Skin epidermis (tissue), 12 donors: Measurements from ENCODE around the gene OR10K2.
"Not testable (repeated sequence)": the region's sequence is repeated elsewhere in the genome, so short reads cannot be mapped to it uniquely, and the experiment has no call there.

Source experiments
- H3K27ac ChIP-seq, 21 experiments: fragments of 200-600 bp; sonication (generic) in 11 of 21; one replicate each; pipeline ENCODE4 v1.5.0; 2020; ENCODE audit warnings: mild to moderate bottlenecking in 3 of 21, inconsistent platforms in 2 of 21, moderate library complexity in 2 of 21
- H3K4me3 ChIP-seq, 7 experiments: fragments of 200-600 bp; sonication (generic) in 2 of 7; one replicate each; pipeline ENCODE4 v1.5.0; 2020; ENCODE audit warnings: inconsistent platforms in 2 of 7, mild to moderate bottlenecking in 2 of 7, moderate library complexity in 1 of 7

Gene OR10K2, protein sequence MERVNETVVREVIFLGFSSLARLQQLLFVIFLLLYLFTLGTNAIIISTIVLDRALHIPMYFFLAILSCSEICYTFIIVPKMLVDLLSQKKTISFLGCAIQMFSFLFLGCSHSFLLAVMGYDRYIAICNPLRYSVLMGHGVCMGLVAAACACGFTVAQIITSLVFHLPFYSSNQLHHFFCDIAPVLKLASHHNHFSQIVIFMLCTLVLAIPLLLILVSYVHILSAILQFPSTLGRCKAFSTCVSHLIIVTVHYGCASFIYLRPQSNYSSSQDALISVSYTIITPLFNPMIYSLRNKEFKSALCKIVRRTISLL

DNA sequence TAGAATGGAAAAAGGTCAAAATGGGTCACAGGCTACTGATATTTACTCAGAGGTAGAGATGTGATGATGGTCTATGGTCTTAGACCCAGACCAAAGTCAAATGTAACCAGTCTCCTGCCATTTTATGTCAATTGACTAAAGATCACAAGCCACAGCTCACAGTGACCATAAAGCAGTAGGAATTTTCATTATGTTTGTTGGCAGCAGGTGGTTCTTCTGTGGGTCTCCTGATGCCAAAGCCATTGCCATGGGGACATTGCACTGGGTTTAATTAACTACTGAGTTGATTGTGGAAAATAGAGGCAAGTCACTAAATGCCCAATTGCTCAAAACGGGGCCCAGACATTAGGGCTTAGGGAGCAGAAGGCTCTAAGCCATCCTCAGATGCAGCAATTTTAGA lies at the start of gene OR10K2:
TSS of gene OR10K2 (minus strand) at position 101 of the 400 bp plus-strand sequence. CDS start 5,371 bp downstream, outside the sequence.
- H3K4me3 ChIP-seq, result no peak within 1 kb of the TSS
- no peak within 1 kb of the TSS for H3K27ac ChIP-seq

DNA sequence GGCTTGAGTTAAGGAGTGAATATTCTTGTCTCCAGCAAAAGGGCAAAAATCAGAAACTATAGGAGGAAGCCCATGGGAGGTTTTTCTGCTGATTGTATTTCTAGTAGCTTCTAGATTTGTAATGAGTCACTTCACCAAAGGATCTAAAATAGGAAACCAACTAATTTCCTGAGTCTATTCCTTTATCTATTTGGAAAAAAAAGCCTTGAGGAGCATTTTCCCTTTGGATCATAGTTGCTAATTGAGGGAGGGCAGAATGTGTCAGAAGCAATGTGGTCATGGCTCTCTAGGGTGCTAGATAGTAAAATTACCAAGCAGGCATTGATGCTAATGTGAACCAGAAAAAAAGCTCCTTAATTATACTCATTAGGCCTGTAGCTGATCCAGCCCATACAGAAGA lies 45.9 kb upstream of the OR10K2 start, which contains the start of gene OR10R2:
TSS of gene OR10R2 (plus strand) at position 301 of the 400 bp plus-strand sequence. CDS start 106 bp downstream, outside the sequence.
- Histone ChIP-seq H3K27ac (no peak within 1 kb of the TSS), H3K4me3 (no peak within 1 kb of the TSS)

DNA sequence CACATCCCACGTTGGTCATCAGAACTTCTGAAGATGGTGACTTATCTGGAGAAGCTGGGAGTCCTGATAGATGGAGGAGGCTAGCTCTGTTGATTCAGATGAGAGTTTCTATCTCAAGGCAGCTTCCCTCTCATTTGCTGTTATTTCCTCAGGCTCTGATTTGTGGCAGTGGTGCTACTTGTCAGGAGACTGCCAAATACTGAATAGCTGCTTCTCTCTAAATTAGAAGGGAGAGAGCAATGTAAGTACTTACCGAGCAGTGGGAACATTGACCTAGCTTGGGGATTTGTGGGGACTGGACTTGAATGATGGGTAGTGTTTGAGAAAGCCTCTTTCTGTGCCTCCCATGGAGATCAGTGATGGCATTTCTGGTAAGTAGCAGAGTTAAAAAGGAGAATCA lies 35.5 kb upstream of the OR10K2 start, which contains the start of gene OR10K1:
TSS of gene OR10K1 (plus strand) at position 301 of the 400 bp plus-strand sequence. CDS start 3,728 bp downstream, outside the sequence.
- Histone ChIP-seq H3K4me3 (no peak within 1 kb of the TSS), H3K27ac (no peak within 1 kb of the TSS)

DNA sequence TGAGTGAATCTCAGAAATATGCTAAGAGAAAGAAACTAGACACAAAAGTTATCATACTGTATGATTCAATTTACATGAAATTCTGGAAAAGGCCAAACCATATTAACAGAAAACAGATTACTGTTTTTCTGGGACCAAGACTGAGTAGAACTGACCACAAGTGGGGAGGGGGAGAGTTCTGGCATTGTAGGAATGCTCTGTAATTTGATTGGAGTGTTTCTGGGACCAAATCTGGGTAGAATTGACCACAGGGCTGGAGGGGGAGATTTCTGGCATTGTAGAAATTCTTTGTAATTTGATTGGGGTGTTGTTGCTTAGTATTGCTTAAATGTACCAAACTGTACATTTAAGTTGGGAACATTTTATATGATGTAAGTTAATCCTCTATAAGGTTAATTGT lies 32.2 kb upstream of the OR10K2 start:
- Histone ChIP-seq H3K4me3 (no peak overlapping the region), H3K27ac (no peak overlapping the region)

- no peak overlapping the region for H3K4me3 ChIP-seq
- H3K27ac ChIP-seq, result no peak overlapping the region
Observed at GRCh38 chr1:158457246-158457645, 31.2 kb upstream of the OR10K2 start.

- Histone ChIP-seq H3K27ac (no peak overlapping the region), H3K4me3 (no peak overlapping the region)
Observed at GRCh38 chr1:158454537-158454936, 28.5 kb upstream of the OR10K2 start.

DNA sequence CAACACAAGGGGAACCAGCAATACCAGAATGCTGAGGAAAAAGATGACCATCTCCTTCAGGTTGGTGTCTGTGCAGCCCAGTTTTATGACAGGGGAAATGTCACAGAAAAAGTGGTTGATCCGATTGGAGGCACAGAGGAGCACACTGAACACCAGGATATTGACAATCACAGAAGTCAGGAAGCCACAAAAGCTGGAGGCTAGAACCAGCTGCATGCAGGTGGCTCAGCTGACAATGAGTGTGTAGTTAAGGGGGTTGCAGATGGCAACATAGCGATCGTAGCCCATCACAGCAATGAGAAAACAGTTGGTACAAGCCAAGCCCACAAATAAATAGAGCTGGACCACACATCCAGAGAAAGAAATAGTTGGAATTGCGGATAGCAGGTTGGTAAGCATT lies 19.3 kb upstream of the OR10K2 start:
- Histone ChIP-seq H3K4me3 (no peak overlapping the region), H3K27ac (no peak overlapping the region)

- H3K4me3 ChIP-seq, result no peak overlapping the region
- H3K27ac ChIP-seq, result no peak overlapping the region
Observed at GRCh38 chr1:158434741-158435140, 8.7 kb upstream of the OR10K2 start.

GRCh38 chr1:158430163-158430562 lies 4.1 kb upstream of the OR10K2 start:
- not testable (repeated sequence) for H3K27ac ChIP-seq, H3K4me3 ChIP-seq

DNA sequence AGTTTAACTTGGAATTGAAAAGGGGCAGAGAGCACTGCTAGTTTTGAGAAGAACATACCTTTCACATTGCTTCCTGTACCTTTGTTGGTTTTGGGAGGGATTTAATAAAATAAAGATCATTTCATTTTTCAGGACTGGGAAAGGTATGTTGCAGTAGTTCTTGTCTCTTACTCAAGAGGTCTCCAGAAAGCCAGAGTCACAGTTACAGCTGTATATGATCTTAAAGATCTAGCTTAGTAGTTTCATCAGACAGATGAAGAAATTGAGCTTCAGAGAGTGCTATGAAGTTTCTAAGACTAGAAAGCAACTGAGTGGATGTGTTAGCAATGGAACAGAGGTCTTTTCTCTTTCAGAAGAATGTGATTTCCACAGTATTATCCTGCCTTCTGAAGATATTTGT lies 1.0 kb downstream of the OR10K2 start:
- no peak overlapping the region for H3K27ac ChIP-seq
- H3K4me3 ChIP-seq, result no peak overlapping the region

DNA sequence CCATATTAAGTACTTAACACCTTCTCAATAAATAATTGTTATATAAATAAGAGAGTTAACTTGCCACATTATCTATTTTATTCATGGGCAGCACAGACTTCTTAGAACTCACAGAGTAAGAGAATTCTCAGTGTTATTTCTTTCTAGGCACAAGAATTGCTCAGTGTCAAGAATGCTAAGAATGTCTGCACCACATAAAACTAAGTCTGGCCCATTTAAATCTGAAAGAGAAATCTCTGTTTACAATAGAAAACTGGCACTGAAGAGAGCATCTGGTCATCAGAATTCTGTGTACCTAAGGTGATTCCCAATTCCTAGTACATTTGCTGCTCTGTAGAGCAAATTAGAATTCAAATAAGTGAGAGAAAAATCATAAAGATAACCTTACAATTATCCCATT lies 3.8 kb downstream of the OR10K2 start:
- Histone ChIP-seq H3K27ac (no peak overlapping the region), H3K4me3 (no peak overlapping the region)

- Histone ChIP-seq H3K27ac (no peak overlapping the region), H3K4me3 (no peak overlapping the region)
Observed at GRCh38 chr1:158417586-158417985, 8.5 kb downstream of the OR10K2 start.

DNA sequence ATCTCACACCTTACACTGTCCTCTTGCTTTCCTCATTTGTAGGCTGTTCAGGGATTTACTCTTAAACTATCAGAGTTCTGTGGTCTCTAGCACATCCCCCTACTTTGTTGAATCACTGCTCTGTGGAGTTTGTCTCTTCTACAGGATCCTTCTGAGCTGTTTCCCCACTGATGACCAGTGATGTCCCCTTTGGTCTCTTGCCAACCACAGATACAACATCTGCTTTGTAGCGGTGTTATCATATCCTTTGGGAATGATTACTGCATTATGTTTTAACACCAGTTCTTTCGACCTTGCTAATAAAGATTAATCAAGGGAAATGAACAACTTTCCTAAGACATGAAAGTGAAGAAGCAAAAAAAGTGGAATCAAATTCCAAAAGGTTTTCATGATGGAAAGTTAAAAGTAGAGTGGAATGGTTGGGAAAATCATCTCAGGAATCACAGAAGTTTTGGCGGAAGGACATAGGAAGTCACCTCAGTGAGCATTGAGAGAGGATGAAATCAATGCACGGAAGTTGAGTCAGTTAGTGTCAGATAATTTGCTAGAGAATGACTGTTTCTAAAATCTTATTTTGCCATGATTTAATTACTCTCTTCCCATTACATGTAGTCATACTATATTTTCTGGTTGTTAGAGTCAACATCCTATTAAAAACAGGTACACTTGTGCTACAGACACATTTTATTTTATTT lies 11.2 kb downstream of the OR10K2 start:
- Histone ChIP-seq H3K27ac (no peak overlapping the region), H3K4me3 (no peak overlapping the region)

DNA sequence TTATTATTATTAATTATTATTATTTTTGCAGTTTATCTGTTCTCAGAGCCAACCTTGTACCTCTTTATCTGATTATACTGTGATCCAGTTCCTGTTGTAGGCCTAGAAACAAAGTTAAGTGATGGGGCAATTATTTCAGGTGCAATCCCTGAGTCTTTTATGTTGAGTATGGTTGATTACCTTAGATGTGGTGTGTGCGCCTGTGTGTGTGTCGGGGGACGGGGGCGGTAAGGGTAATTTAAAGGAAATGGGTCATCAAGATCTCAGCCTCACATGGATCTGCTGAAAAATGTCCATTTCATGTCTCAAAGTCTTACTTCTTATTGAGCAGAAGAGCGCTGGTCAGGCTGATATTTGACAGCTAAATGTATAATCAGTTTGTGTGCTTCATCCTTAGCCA lies 18.9 kb downstream of the OR10K2 start:
- no peak overlapping the region for H3K27ac ChIP-seq
- H3K4me3 ChIP-seq, result no peak overlapping the region

DNA sequence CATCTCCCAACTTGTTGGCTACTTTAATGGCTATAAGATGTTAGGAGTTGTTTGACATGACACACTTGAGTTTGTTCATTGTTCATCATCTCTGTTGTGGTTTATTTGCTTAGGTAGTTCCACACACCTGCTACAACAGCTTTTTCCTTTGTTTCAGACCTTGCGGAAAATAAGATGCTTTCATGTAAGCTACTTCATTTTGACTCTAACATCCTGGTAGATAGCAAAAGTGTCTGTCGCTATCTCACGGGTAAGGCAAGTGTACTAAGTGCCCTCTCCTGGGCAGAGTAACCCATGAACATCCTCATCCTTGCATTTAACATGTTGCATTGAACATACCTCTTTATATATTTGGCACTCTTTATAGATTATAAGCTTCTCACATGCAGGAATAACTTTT lies 25.2 kb downstream of the OR10K2 start:
- H3K4me3 ChIP-seq, result no peak overlapping the region
- H3K27ac ChIP-seq, result no peak overlapping the region

GRCh38 chr1:158398818-158399514 lies 27.1 kb downstream of the OR10K2 start, which contains the start of gene OR10T2:
OR10T2 (minus strand) TSS chr1:158399466; CDS start chr1:158399466, 0 bp downstream.
- Histone ChIP-seq H3K4me3 (no peak within 1 kb of the TSS), H3K27ac (no peak within 1 kb of the TSS)

DNA sequence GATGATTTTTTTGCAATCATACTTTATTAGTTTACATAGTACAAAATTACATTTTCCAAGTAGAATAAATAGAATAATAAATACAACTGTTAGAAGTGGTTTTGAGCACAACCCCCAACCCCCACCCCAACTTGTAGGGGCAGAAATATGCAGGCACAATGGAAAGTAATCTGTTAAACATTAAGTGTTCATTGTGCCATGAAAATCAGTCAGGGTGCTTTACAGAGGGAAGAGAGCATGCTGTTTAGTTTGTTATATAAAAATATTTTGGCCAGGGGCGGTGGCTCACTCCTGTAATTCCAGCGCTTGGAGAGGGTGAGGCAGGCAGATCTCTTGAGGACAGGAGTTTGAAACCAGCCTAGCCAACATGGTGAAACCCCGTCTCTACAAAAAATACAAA lies 29.4 kb downstream of the OR10K2 start:
- H3K4me3 ChIP-seq, result no peak overlapping the region
- H3K27ac ChIP-seq, result no peak overlapping the region

DNA sequence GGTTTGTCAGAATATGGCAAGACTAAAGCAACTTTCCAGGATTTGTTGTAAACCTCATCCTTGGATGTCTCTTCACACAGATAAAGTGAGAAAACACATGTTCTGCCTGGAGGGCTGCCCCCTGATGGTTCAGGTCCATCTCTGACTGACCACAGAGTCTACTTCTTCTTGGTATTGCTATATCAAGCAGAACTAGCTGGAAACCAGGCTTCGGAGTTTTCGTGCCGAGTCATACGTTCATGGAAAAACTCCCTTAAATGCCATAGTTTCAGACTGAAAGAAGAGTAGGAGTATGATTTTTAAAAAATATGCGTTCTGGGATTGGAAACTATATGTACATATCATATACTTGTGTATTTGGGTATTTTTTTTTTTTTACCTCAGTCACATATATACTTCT lies 32.6 kb downstream of the OR10K2 start:
- Histone ChIP-seq H3K4me3 (no peak overlapping the region), H3K27ac (no peak overlapping the region)

DNA sequence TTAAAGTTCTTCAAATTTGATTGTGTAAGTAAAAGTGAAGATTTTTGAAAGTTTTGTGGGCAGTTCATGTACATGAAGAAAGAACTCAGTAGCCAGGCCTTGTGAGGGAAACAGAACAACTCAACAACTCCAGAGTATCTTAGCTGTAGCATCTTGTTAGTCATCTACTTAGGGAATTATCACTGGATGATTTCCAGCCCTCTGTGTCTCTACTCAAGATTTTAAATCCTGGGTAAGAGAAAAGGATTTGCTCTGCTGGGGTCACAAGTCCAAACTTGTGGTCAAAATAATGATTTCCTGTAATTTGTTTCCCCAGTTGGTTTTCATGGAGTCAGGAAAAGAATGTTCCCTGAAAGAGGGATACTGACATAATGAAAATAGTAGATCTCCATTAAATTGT lies 34.9 kb downstream of the OR10K2 start:
- no peak overlapping the region for H3K4me3 ChIP-seq
- H3K27ac ChIP-seq, result no peak overlapping the region

- H3K27ac ChIP-seq, result no peak overlapping the region
- H3K4me3 ChIP-seq, result no peak overlapping the region
Observed at GRCh38 chr1:158390331-158390730, 35.7 kb downstream of the OR10K2 start.

GRCh38 chr1:158374860-158375259 lies 51.2 kb downstream of the OR10K2 start:
- Histone ChIP-seq H3K4me3 (no peak overlapping the region), H3K27ac (no peak overlapping the region)
